GM12878 (cell line): ENCODE data around the gene FBXL7. TPM values are rescaled to one million over a fixed set of nuclear protein-coding genes. Genes with fewer than 3 reads are reported as not detected.

Experiments used
- ATAC-seq: fragments of 200-7000 bp; cut with Tn5 transposase; 3 replicates; pipeline ENCODE4 v1.9.1; 2020; ENCODE audit warnings: mild to moderate bottlenecking, moderate library complexity
- BruUV-seq: library from RNA; stranded (reverse); fragments of 400-500 nt; replicated peaks from 2 replicates; lab custom pipeline; 2021; lab: Mats Ljungman, UMichigan
- CTCF ChIA-PET: fragments of 300-600 bp; sonication (Branson Sonifier 250); formaldehyde crosslinking; extraction: SDS; loops from one replicate; lab custom pipeline; 2021; ENCODE audit warnings: inconsistent platforms; lab: Yijun Ruan, JAX
- POLR2A ChIA-PET: fragments of 350-600 bp; formaldehyde crosslinking; extraction: SDS; loops from one replicate; lab custom pipeline; 2021; ENCODE audit warnings: inconsistent platforms; lab: Charles Lee
- RAD21 ChIA-PET: fragments of 300-600 bp; sonication (Branson Sonifier 250); formaldehyde crosslinking; loops from one replicate; lab custom pipeline; 2023; ENCODE audit warnings: antibody characterized with exemption; ENCODE audit not compliant: unreplicated experiment; lab: Charles Lee
- SMC1A ChIA-PET: fragments of 300-600 bp; sonication (Branson Sonifier 250); formaldehyde crosslinking; loops from one replicate; lab custom pipeline; 2023; ENCODE audit not compliant: unreplicated experiment, uncharacterized antibody; lab: Charles Lee
- DNase-seq: peaks from one replicate; pipeline ENCODE4 v3.0.0-alpha.2; 2011; ENCODE audit warnings: low read depth, low spot score
- FAIRE-seq: peaks from 3 replicates; lab custom pipeline; 2011; peaks lifted over from hg19 to GRCh38; lab: Jason Lieb, UNC
- H2AFZ ChIP-seq: 2 replicates; pipeline ENCODE4 v1.6.0; 2011; ENCODE audit warnings: low read depth, low read length, control low read depth; ENCODE audit not compliant: control insufficient read depth
- H3K27ac ChIP-seq: 2 replicates; pipeline ENCODE4 v1.5.1; 2011; ENCODE audit warnings: control low read depth; ENCODE audit not compliant: control insufficient read depth, insufficient read depth
- H3K27me3 ChIP-seq, 2 experiments: replicated peaks in 1 of 2; 2 replicates each; pipeline versions ENCODE4 v1.6.0 to v1.6.1; 2011; ENCODE audit warnings: low read length in 1 of 2; ENCODE audit not compliant: control insufficient read depth in 2 of 2, insufficient read depth in 2 of 2
- H3K36me3 ChIP-seq, 2 experiments: 2 replicates each; pipeline ENCODE4 v1.5.1; 2011; ENCODE audit warnings: low read length in 1 of 2; ENCODE audit not compliant: control insufficient read depth in 2 of 2, insufficient read depth in 2 of 2
- H3K4me1 ChIP-seq: 2 replicates; pipeline ENCODE4 v1.6.1; 2011; ENCODE audit warnings: mild to moderate bottlenecking, low read length, moderate library complexity, mixed read lengths; ENCODE audit not compliant: control insufficient read depth, insufficient read depth
- H3K4me2 ChIP-seq: 2 replicates; pipeline ENCODE4 v1.6.0; 2011; ENCODE audit warnings: control low read depth; ENCODE audit not compliant: control insufficient read depth, insufficient read depth
- H3K4me3 ChIP-seq: fragments of 200-600 bp; sonication (generic); 2 replicates; pipeline ENCODE4 v1.5.1; 2016
- H3K79me2 ChIP-seq: 2 replicates; pipeline ENCODE4 v1.6.0; 2011; ENCODE audit warnings: low read length; ENCODE audit not compliant: control insufficient read depth, insufficient read depth
- H3K9ac ChIP-seq: 2 replicates; pipeline ENCODE4 v1.8.0; 2011; ENCODE audit warnings: low read length, control low read depth, mixed read lengths; ENCODE audit not compliant: control insufficient read depth, insufficient read depth
- H3K9me3 ChIP-seq: replicated peaks from 3 replicates; pipeline ENCODE4 v1.5.1; 2011; ENCODE audit warnings: mild to moderate bottlenecking, low read length; ENCODE audit not compliant: control insufficient read depth, insufficient read depth
- H4K20me1 ChIP-seq: 2 replicates; pipeline ENCODE4 v1.6.0; 2011; ENCODE audit not compliant: control insufficient read depth, insufficient read depth
- BACH1 ChIP-seq: fragments of 450-650 bp; IDR thresholded peaks from 2 replicates; pipeline ENCODE4 v1.6.1; 2017; ENCODE audit warnings: mild to moderate bottlenecking, borderline replicate concordance
- BHLHE40 ChIP-seq, 2 experiments: fragments of 450-650 bp in 1 of 2; IDR thresholded peaks; 2 replicates each; pipeline ENCODE4 v1.6.1; 2011 to 2017; ENCODE audit warnings: low read depth in 2 of 2, borderline replicate concordance in 1 of 2, improper control_type of control experiment in 1 of 2, low read length in 1 of 2, mild to moderate bottlenecking in 1 of 2
- JUND ChIP-seq: IDR thresholded peaks from 2 replicates; pipeline ENCODE4 v1.6.1; 2012; ENCODE audit warnings: low read depth, mild to moderate bottlenecking, low read length, improper control_type of control experiment, moderate library complexity
- KLF5 ChIP-seq: fragments of 450-650 bp; IDR thresholded peaks from 2 replicates; pipeline ENCODE4 v1.6.1; 2014; ENCODE audit warnings: mild to moderate bottlenecking; ENCODE audit not compliant: partially characterized antibody
- NFXL1 ChIP-seq: fragments of 450-650 bp; IDR thresholded peaks from 2 replicates; pipeline ENCODE4 v1.6.1; 2017; ENCODE audit warnings: antibody characterized with exemption, mild to moderate bottlenecking, borderline replicate concordance
- PML ChIP-seq: IDR thresholded peaks from 2 replicates; pipeline ENCODE4 v1.6.1; 2012; ENCODE audit warnings: low read length, inconsistent platforms
- SRF ChIP-seq, 2 experiments: IDR thresholded peaks; 2 replicates each; pipeline ENCODE4 v1.6.1; 2011; ENCODE audit warnings: low read depth in 2 of 2, low read length in 2 of 2, mild to moderate bottlenecking in 1 of 2, moderate library complexity in 1 of 2
- TAF1 ChIP-seq: IDR thresholded peaks from 2 replicates; pipeline ENCODE4 v1.6.1; 2011; ENCODE audit warnings: mild to moderate bottlenecking, low read depth, low read length, borderline replicate concordance
- TCF3 ChIP-seq: IDR thresholded peaks from 2 replicates; pipeline ENCODE4 v1.6.1; 2012; ENCODE audit warnings: low read depth, mild to moderate bottlenecking, low read length, borderline replicate concordance; ENCODE audit not compliant: insufficient read depth
- ZZZ3 ChIP-seq: IDR thresholded peaks from 2 replicates; pipeline ENCODE4 v1.6.1; 2011; ENCODE audit warnings: low read depth; ENCODE audit not compliant: control insufficient read depth, insufficient read length
- whole genome bisulfite sequencing: methylation state at CpG from one replicate; pipeline ENCODE4 v1.1.6; 2016; ENCODE audit warnings: low lambda C conversion rate; ENCODE audit not compliant: insufficient replicate concordance, insufficient coverage; ENCODE audit errors: missing lambda C conversion rate; 5-methylcytosine and 5-hydroxymethylcytosine counted together
- in situ Hi-C: fragments of 300-500 bp; cut with MboI; formaldehyde crosslinking; loops from 9 replicates; pipeline ENCODE4 v1.14.3; 2018; ENCODE audit warnings: mixed read lengths
- intact Hi-C: fragments of 100-400 bp; cut with micrococcal nuclease; formaldehyde crosslinking; loops from one replicate; pipeline ENCODE4 v1.14.2; 2022; ENCODE audit not compliant: unreplicated experiment
- polyA plus RNA-seq, 11 experiments: library from polyadenylated mRNA; depleted of rRNA in 4 of 11; unstranded in 6 of 11; stranded (reverse) in 5 of 11; fragments of >200 nt; fragmentation: Nextera tagmentation in 4 of 11; fragmentation: Illumina TruSeq in 1 of 11; extraction: Ambion mirVana in 4 of 11; extraction: Trizol in 1 of 11; gene quantifications; 1 replicate in 1 of 11; 2 replicates in 10 of 11; pipeline versions ENCODE4 v1.2.1 to v1.2.3, GENCODE V29; 2011 to 2016; ENCODE audit warnings: inconsistent platforms in 2 of 11, missing spikeins in 2 of 11, low read depth in 1 of 11
- total RNA-seq, 4 experiments: library from RNA; depleted of rRNA in 3 of 4; stranded (reverse); fragments of >200 nt in 3 of 4; fragmentation: Illumina TruSeq in 1 of 4; extraction: Trizol in 1 of 4; gene quantifications; 2 replicates each; pipeline versions ENCODE4 v1.2.1 to v1.2.3, GENCODE V29; 2013 to 2021
- TF ChIP-seq, protein P1 (sequence below): IDR thresholded peaks from 2 replicates; pipeline ENCODE4 v1.6.1; 2012; ENCODE audit warnings: low read length, inconsistent platforms

The FBXL7 gene
- total and polyA plus RNA-seq, 10 of the 15 experiments (the other 5 are each of a cell fraction or from before 2014, with no cell fraction given): 0.03 to 0.44 (median 0.16) TPM

DNA sequence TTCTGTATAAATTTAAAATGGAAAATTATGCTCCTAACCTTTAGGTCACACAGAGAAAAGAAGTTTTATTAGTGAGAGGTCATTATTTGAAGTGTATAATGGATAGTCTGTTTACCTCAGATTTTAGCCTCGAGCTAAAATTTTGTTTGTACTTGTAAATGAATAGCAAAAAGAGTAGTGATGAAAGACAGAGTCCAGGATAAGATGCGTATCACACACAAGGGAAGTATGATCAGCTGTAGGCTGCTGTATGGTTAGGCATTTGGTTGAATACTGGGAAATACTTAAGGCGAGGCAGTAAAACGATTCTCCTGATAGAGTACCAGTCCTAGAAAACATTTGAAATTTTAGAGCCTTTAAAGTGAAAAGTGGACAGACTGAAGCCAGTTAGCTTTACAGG lies 92.7 kb downstream of the FBXL7 start (continued):
- TF ChIP-seq, protein P1, sequence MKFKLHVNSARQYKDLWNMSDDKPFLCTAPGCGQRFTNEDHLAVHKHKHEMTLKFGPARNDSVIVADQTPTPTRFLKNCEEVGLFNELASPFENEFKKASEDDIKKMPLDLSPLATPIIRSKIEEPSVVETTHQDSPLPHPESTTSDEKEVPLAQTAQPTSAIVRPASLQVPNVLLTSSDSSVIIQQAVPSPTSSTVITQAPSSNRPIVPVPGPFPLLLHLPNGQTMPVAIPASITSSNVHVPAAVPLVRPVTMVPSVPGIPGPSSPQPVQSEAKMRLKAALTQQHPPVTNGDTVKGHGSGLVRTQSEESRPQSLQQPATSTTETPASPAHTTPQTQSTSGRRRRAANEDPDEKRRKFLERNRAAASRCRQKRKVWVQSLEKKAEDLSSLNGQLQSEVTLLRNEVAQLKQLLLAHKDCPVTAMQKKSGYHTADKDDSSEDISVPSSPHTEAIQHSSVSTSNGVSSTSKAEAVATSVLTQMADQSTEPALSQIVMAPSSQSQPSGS: no peak
- no peak for TF ChIP-seq KLF5
- TF ChIP-seq TCF3: no peak
- TF ChIP-seq JUND: no peak
- TF ChIP-seq NFXL1: no peak
- TF ChIP-seq BHLHE40 (IDR thresholded peaks at IDR 0.05; ENCODE audit: borderline replicate concordance in 1 of 2, low read depth in 2 of 2, low read length in 1 of 2): no peak
- no peak for TF ChIP-seq TAF1

DNA sequence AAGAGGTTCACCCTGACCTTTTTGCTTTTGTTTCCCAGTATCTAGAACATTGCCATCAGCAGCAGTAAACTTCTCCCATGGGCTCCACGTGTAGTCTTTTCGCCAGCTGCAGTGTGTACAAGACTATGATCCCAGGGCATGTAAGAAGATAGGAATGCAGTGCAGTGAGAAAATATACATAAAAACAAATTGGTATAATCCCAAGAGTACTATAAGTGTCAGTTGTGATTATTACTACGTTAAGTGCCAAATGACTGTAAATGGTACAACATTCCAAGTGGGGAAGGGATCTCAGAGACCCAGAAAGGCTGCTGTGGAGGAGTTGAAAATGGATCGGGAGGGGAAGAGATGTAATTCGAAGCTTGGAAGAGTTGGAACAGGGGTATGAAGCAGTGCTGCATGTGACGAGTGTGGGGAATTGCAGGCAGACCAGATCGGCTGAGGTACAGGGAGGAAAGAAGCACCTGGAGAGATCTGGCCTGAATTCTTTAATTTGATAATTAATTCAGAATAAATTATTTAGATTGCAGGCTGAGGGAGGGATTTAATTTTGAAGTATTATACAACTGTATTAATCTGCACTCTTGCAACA lies 95.1 kb downstream of the FBXL7 start:
- Histone ChIP-seq H2AFZ (no peak overlapping the region), H3K4me3 (no peak overlapping the region), H4K20me1 (no peaks in the 10 kb centered on the region), H3K4me1 (no peaks in the 10 kb centered on the region), H3K79me2 (no peaks in the 10 kb centered on the region), H3K27me3 (no peaks in the 10 kb centered on the region), H3K4me2 (no peak overlapping the region), H3K36me3 (no peaks in the 10 kb centered on the region), H3K9me3 (no peaks in the 10 kb centered on the region), H3K9ac (no peak overlapping the region), H3K27ac (no peak overlapping the region)
- ChIA-PET POLR2A (no interaction called here), CTCF (no interaction called here), SMC1A (no interaction called here), RAD21 (no interaction called here)
- DNase-seq (no peak), ATAC-seq (no peak), FAIRE-seq (no peak)
- TF ChIP-seq ZZZ3: no peak
- no peak for TF ChIP-seq PML
- no peak for TF ChIP-seq BACH1
- TF ChIP-seq SRF (IDR thresholded peaks at IDR 0.05; ENCODE audit: low read depth in 2 of 2, low read length in 2 of 2): no peak
- intact Hi-C loops (no loop called here), in situ Hi-C loops (no loop called here)
- BruUV-seq: no TSS peak
- 18% methylated on average over 7 of the region's 7 CpGs for WGBS
